Endothelial cell of umbilical vein (primary cell): ENCODE measurements around the gene SERPINA5. TPM values are rescaled to one million over a fixed set of nuclear protein-coding genes. Genes with fewer than 3 reads are reported as not detected.

Experiments
- BruUV-seq: library from RNA; stranded (reverse); fragments of 400-500 nt; replicated peaks from 2 replicates; lab custom pipeline; 2021; lab: Mats Ljungman, UMichigan
- CTCF ChIA-PET: fragments of 300-600, 350-600 bp; sonication (Branson Sonifier 250); formaldehyde crosslinking; loops from one replicate; lab custom pipeline; 2021; ENCODE audit warnings: antibody characterized with exemption, inconsistent platforms; lab: Charles Lee
- POLR2A ChIA-PET: fragments of 300-600, 350-600 bp; sonication (Branson Sonifier 250); formaldehyde crosslinking; loops from one replicate; lab custom pipeline; 2021; ENCODE audit warnings: antibody characterized with exemption, inconsistent platforms; lab: Charles Lee
- DNase-seq: peaks from one replicate; pipeline ENCODE4 v3.0.0-alpha.2; 2011; ENCODE audit warnings: low read depth, low spot score
- FAIRE-seq: peaks from 2 replicates; lab custom pipeline; 2011; peaks lifted over from hg19 to GRCh38; lab: Jason Lieb, UNC
- H2AFZ ChIP-seq: 2 replicates; pipeline ENCODE4 v1.6.0; 2012; ENCODE audit warnings: low read depth, low read length, control low read depth, inconsistent platforms
- H3K27ac ChIP-seq: 2 replicates; pipeline ENCODE4 v1.5.1; 2011; ENCODE audit warnings: low read depth, mild to moderate bottlenecking, control low read depth, low read length, moderate library complexity; ENCODE audit not compliant: insufficient read depth
- H3K27me3 ChIP-seq, 2 experiments: 2 replicates each; pipeline versions ENCODE4 v1.6.0 to v1.6.1; 2011; ENCODE audit warnings: low read length in 2 of 2, mixed read lengths in 1 of 2; ENCODE audit not compliant: control insufficient read depth in 2 of 2, insufficient read depth in 2 of 2
- H3K36me3 ChIP-seq, 2 experiments: 2 replicates in 1 of 2; 3 replicates in 1 of 2; pipeline ENCODE4 v1.5.1; 2011; ENCODE audit warnings: low read length in 2 of 2, mild to moderate bottlenecking in 1 of 2, moderate library complexity in 1 of 2; ENCODE audit not compliant: control insufficient read depth in 2 of 2, insufficient read depth in 2 of 2; ENCODE audit errors: extremely low read depth in 1 of 2
- H3K4me1 ChIP-seq: 3 replicates; pipeline ENCODE4 v1.5.1; 2011; ENCODE audit warnings: mild to moderate bottlenecking, low read length; ENCODE audit not compliant: control insufficient read depth, insufficient read depth; ENCODE audit errors: extremely low read depth
- H3K4me2 ChIP-seq: 2 replicates; pipeline ENCODE4 v1.6.1; 2011; ENCODE audit warnings: low read length, control low read depth, mixed read lengths; ENCODE audit not compliant: insufficient read depth
- H3K4me3 ChIP-seq, 3 experiments: fragments of 200-600 bp in 1 of 3; sonication (generic), shearing (Covaris generic) in 1 of 3; replicated peaks in 1 of 3; 2 replicates each; pipeline ENCODE4 v1.5.1; 2011 to 2016; ENCODE audit warnings: control low read depth in 3 of 3, low read length in 3 of 3, mild to moderate bottlenecking in 2 of 3, inconsistent platforms in 1 of 3, low read depth in 1 of 3, moderate library complexity in 1 of 3; ENCODE audit not compliant: insufficient read depth in 1 of 3
- H3K79me2 ChIP-seq: 2 replicates; pipeline ENCODE4 v1.6.0; 2012; ENCODE audit warnings: low read length, inconsistent platforms; ENCODE audit not compliant: control insufficient read depth, insufficient read depth
- H3K9ac ChIP-seq: replicated peaks from 2 replicates; pipeline ENCODE3; 2011; ENCODE audit warnings: low read length, control low read depth; ENCODE audit not compliant: insufficient read depth; ENCODE audit errors: extremely low read depth
- H3K9me1 ChIP-seq: replicated peaks from 3 replicates; pipeline ENCODE4 v1.6.0; 2011; ENCODE audit warnings: mild to moderate bottlenecking, low read length; ENCODE audit not compliant: control insufficient read depth, insufficient read depth; ENCODE audit errors: extremely low read depth
- H3K9me3 ChIP-seq: replicated peaks from 2 replicates; pipeline ENCODE4 v1.5.1; 2012; ENCODE audit warnings: low read length, inconsistent platforms; ENCODE audit not compliant: control insufficient read depth, insufficient read depth
- H4K20me1 ChIP-seq: replicated peaks from 2 replicates; pipeline ENCODE3; 2011; ENCODE audit warnings: mild to moderate bottlenecking, low read length; ENCODE audit not compliant: control insufficient read depth, insufficient read depth; ENCODE audit errors: extremely low read depth
- MAX ChIP-seq: IDR thresholded peaks from 2 replicates; pipeline ENCODE4 v1.6.1; 2011; ENCODE audit not compliant: insufficient read depth, insufficient read length
- MYC ChIP-seq: IDR thresholded peaks from one replicate; pipeline ENCODE4 v1.6.1; 2011; ENCODE audit warnings: mild to moderate bottlenecking, low read depth, low read length
- POLR2AphosphoS5 ChIP-seq: IDR thresholded peaks from 2 replicates; pipeline ENCODE4 v1.6.1; 2012; ENCODE audit warnings: low read depth, mild to moderate bottlenecking, control low read depth, low read length, moderate library complexity; ENCODE audit not compliant: insufficient read depth
- dilution Hi-C: fragments of 300-500 bp; cut with MboI; formaldehyde crosslinking; loops from one replicate; pipeline ENCODE4 v1.15.0; 2019; ENCODE audit warnings: low sequenced_read_pairs; ENCODE audit not compliant: extremely low pct_ligation_motif_present
- intact Hi-C: fragments of 100-400 bp; cut with micrococcal nuclease; formaldehyde crosslinking; loops from one replicate; pipeline ENCODE4 v1.10.0; 2022
- polyA plus RNA-seq, 4 experiments: library from polyadenylated mRNA; depleted of rRNA in 3 of 4; stranded (reverse) in 3 of 4; unstranded in 1 of 4; fragments of >200 nt; gene quantifications; 2 replicates each; pipeline versions ENCODE4 v1.2.1 to v1.2.3, GENCODE V29; 2011 to 2012; ENCODE audit warnings: missing spikeins in 1 of 4
- total RNA-seq: library from RNA; stranded (reverse); gene quantifications from 2 replicates; pipeline ENCODE4 v1.2.3, GENCODE V29; 2021

SERPINA5 gene
- total and polyA plus RNA-seq, 2 donors (not counting 3 experiments of a cell fraction or from before 2014, with no cell fraction given): 0.12 TPM; not detected in 1

- H3K9me1 ChIP-seq: no peaks in the 10 kb centered on the region
- H3K9me3 ChIP-seq: no peaks in the 10 kb centered on the region
- no TSS peak for BruUV-seq
- TF ChIP-seq MAX: no peak
- dilution Hi-C loops: no loop called here
- H3K9ac ChIP-seq: no peak overlapping the region
- DNase-seq (no peak), FAIRE-seq (no peak)
- no peaks in the 10 kb centered on the region for H3K79me2 ChIP-seq
- no peaks in the 10 kb centered on the region for H3K4me1 ChIP-seq
- no peaks in the 10 kb centered on the region for H3K27me3 ChIP-seq
- no peaks in the 10 kb centered on the region for H4K20me1 ChIP-seq
- intact Hi-C loops: no loop called here
- H3K27ac ChIP-seq: no peak overlapping the region
- H2AFZ ChIP-seq: no peak overlapping the region
- no peak overlapping the region for H3K4me3 ChIP-seq
- ChIA-PET CTCF (no interaction called here), POLR2A (no interaction called here)
- H3K4me2 ChIP-seq: no peak overlapping the region
- H3K36me3 ChIP-seq: no peaks in the 10 kb centered on the region
These were observed 43.5 kb downstream of the SERPINA5 start for GRCh38 chr14:94624537-94625352.

- Histone ChIP-seq H4K20me1 (no peaks in the 10 kb centered on the region), H3K9ac (no peak overlapping the region), H3K4me1 (no peaks in the 10 kb centered on the region), H3K27me3 (no peaks in the 10 kb centered on the region), H3K4me3 (no peak overlapping the region), H3K79me2 (no peaks in the 10 kb centered on the region), H2AFZ (no peak overlapping the region), H3K9me1 (no peaks in the 10 kb centered on the region), H3K9me3 (no peaks in the 10 kb centered on the region), H3K27ac (no peak overlapping the region), H3K4me2 (no peak overlapping the region), H3K36me3 (no peaks in the 10 kb centered on the region)
- dilution Hi-C loops: no loop called here
- ChIA-PET POLR2A (no interaction called here), CTCF (no interaction called here)
- no TSS peak for BruUV-seq
- TF ChIP-seq MYC (no peak), POLR2AphosphoS5 (no peak)
- FAIRE-seq (no peak), DNase-seq (no peak)
- intact Hi-C loops: no loop called here
These were observed 44.1 kb downstream of the SERPINA5 start for GRCh38 chr14:94625353-94625635.
